CD4-positive, alpha-beta T cell treated with Interferon gamma for 1 hour (primary cell): ENCODE data around the gene UCKL1.
"Not testable (repeated sequence)": the region's sequence is repeated elsewhere in the genome, so short reads cannot be mapped to it uniquely, and the experiment has no call there.

Experiments used
- DNase-seq: peaks from one replicate; pipeline ENCODE4 v3.0.0-alpha.2; 2020

The UCKL1 gene

DNA sequence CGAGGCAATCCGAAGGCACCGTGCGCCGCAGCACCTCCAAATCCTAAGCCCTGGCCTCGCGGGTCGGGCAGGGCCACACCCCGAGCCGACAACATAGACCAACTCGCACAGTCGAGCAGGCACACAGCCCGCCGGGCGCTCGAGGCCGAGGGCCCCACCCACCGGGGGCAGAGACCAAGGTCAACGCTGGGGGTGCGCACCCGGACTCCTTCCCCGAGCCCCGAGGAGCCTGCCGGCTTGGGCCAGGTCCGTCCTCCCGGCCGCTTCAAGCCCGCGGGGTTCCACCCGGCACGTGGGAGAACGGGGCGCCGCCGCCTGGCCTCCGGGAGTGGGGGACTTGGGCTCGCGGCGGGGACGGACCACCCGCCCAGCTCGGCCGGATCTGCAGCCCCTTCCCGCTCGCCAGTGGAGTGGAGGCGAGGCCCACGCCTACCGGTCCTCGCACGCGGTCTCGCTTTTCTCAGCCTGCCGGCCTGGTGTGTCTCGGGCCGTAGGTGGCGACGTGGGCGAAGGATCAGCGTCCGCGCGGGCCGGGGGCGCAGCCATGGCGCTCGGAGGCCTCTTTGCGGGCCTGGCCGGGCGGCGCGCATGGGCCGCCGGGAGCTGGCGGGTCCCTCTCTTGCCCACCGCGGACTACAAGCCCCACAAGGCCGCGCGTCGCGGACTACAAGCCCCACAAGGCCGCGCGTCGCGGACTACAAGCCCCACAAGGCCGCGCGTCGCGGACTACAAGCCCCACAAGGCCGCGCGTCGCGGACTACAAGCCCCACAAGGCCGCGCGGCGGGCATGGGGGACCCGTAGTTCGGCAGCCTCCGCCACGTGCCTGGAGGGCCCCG is at the start of gene UCKL1:
Gene UCKL1, minus strand, starts transcription at position 590 of the 837 bp plus-strand sequence. Its CDS starts 44 bp downstream, at position 546.
- peak; percentile 91 for DNase-seq

GRCh38 chr20:64005394-64005793 is 49.2 kb upstream of the UCKL1 start:
- no peak for DNase-seq

GRCh38 chr20:64003960-64004725 is 47.9 kb upstream of the UCKL1 start:
- no peak for DNase-seq

GRCh38 chr20:64001607-64002011 is 45.4 kb upstream of the UCKL1 start:
- DNase-seq: no peak

GRCh38 chr20:64000906-64001305 is 44.7 kb upstream of the UCKL1 start:
- DNase-seq: no peak

- DNase-seq: no peak
Observed at GRCh38 chr20:63982937-63983336, 26.7 kb upstream of the UCKL1 start.

GRCh38 chr20:63980806-63981728 is 24.9 kb upstream of the UCKL1 start, which contains the start of gene PRPF6:
Gene PRPF6 (plus strand): TSS chr20:63981132. CDS start chr20:63981246, 114 bp downstream.
- DNase-seq: peak; percentile 96

- DNase-seq: no peak
Observed at GRCh38 chr20:63980317-63980805, 24.1 kb upstream of the UCKL1 start.

- DNase-seq: peak; percentile 55
Observed at GRCh38 chr20:63979557-63980316, 23.5 kb upstream of the UCKL1 start, which contains the start of gene SAMD10. Gene SAMD10 (minus strand): TSS chr20:63979642. CDS start chr20:63979467, 175 bp downstream.

- DNase-seq: no peak
Observed at GRCh38 chr20:63979229-63979556, 23.0 kb upstream of the UCKL1 start.

- peak; percentile 51 for DNase-seq
Observed at GRCh38 chr20:63978319-63979228, 22.4 kb upstream of the UCKL1 start.

- DNase-seq: peak; percentile 26
Observed at GRCh38 chr20:63977739-63978276, 21.6 kb upstream of the UCKL1 start.

- no peak for DNase-seq
Observed at GRCh38 chr20:63976980-63977738, 20.9 kb upstream of the UCKL1 start.

DNA sequence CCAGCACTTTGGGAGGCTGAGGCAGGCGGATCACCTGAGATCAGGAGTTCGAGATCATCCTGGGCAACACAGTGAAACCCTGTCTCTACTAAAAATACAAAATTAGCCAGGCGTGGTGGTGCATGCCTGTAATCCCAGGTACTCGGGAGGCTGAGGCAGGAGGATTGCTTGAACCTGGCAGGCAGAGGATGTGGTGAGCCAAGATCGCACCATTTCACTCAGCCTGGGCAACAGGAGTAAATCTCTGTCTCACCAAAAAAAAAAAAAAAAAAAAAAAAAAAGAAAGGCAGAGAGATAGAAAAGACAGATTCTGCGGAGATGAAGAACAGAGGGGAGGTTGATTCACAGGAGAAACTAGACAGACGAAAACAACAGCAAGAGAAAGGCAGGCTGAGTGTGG is 20.3 kb upstream of the UCKL1 start:
- not testable (repeated sequence) for DNase-seq

DNA sequence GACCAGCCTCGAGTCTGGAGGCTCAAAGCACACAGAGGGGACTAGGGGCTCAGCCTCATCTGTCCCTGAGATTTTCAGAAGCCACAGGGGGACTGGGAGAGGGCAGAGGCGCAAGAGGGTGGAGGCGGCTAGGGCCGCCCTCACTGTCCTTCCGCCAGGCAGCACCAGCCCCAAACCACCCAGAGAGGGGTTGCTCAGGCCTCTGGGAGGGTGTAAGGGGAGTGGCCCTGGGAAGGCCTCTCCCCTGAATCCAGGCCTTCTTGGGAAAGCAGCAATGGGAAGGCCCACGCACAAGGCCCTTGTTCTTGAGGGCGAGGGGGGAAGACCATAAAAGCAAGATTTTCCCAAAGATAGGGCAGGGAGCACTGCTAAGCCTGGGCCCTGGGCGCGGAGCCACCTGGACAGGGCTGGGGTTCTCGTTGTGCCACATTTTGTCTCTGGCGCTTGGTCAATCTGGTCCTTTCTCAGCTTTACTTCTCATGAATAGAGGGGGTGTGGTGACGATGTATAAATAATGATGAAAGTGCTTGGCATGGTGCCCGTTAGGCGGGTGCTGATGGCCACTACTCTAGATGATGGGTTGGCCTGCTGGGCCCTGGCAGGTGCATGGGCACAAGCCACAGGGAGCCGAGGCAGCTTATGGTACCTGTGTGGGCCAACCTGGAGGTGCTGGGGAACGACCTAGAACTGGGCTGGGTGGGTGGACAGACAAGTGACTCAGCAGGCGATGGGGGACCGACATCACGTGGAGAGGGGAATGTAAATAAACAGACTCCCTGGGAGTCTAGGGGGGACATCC is 18.4 kb upstream of the UCKL1 start:
- DNase-seq: no peak

GRCh38 chr20:63973636-63974401 is 17.6 kb upstream of the UCKL1 start:
- DNase-seq: peak; percentile 75

GRCh38 chr20:63973160-63973479 is 16.9 kb upstream of the UCKL1 start:
- DNase-seq: no peak
